ENCODE data around the gene ABCA1.

DNA sequence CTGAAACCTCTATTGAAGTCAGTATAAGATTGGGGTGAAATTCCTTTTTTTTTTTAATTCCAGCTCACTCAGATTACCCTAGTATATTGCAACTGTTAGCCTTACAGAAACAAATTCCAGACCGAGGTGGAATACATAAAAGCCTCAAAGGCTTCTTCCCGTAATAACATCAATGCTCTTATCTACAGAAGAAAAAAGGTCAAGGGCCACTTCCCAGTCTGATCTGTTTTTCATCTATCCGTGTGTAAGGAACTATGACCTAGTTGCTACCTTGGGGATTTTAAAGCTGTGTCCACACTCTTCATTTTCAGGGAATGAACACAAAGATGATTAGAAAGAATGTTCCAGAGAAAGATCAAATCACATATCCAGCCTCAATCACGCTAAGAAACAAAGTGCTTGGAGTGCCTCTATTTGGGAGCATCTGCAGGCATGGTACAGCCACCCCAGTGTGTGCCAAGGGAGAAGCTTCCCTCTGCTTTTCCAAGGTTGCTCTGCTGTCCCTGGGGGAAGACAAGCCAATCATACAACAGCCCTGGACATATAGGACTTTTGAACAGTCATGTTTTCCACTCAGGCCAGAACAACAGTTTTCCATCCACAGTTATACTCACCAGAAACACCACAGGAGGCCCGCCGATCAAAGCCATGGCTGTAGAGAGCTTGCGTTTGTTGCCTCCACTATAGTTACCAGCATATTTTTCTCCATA is 140.5 kb downstream of the ABCA1 start:
- no peak for TF ChIP-seq POLR2A (IDR thresholded peaks at IDR 0.05; ENCODE audit: extremely low read depth, insufficient read length)
- TF ChIP-seq, protein P1, sequence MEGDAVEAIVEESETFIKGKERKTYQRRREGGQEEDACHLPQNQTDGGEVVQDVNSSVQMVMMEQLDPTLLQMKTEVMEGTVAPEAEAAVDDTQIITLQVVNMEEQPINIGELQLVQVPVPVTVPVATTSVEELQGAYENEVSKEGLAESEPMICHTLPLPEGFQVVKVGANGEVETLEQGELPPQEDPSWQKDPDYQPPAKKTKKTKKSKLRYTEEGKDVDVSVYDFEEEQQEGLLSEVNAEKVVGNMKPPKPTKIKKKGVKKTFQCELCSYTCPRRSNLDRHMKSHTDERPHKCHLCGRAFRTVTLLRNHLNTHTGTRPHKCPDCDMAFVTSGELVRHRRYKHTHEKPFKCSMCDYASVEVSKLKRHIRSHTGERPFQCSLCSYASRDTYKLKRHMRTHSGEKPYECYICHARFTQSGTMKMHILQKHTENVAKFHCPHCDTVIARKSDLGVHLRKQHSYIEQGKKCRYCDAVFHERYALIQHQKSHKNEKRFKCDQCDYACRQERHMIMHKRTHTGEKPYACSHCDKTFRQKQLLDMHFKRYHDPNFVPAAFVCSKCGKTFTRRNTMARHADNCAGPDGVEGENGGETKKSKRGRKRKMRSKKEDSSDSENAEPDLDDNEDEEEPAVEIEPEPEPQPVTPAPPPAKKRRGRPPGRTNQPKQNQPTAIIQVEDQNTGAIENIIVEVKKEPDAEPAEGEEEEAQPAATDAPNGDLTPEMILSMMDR (IDR thresholded peaks at IDR 0.05; ENCODE audit: low read depth, low read length): no peak

Measured in NB4 (cell line).